ENCODE measurements around the gene ABR. TPM values are rescaled to one million over a fixed set of nuclear protein-coding genes. Genes with fewer than 3 reads are reported as not detected.

The ABR gene
- total and polyA plus RNA-seq, 8 donors: 59.0 to 187 (median 80.5) TPM

DNA sequence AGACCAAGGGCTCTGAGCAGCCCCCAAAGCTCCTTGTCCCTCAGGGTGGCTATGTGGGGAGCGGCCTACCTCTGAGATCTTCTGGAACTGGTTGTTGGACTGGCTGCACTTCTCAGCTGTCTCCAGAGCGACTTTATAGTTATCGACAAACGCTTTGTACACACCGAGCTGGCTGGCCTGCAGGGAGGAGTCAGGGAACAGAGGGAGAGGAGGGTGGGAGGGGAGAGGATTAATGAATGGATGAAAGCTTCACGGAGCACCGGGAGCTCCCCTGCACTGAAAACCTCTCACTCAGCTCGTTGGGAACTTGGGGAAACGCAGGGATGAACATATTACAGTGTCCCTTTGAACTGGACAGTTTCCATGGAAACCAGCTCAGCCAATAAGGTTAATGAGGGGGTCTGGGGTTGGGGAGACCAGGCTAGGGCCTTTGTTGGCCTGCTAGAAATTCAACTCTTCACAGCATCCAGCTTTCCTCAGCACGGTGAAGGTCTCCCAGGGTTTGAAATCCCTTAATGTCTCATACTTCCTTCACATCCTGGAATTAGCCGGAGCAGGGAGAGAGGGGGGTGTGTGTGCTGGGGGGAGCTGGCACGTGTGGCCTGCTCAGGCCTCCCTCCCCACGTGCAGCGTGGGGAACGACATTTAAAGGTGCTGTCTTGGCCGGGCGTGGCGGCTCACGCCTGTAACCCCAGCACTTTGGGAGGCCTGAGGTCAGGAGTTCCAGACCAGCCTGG, 96.2 kb downstream of the ABR start:
- intact Hi-C loops (cut with DNase I): no loop called here
- H3K36me3 ChIP-seq: peaks cover 0 to 85% of the 10 kb centered on the region in 2 donors
- no peaks in the 10 kb centered on the region for H3K9me3 ChIP-seq
- TF ChIP-seq, protein P1, sequence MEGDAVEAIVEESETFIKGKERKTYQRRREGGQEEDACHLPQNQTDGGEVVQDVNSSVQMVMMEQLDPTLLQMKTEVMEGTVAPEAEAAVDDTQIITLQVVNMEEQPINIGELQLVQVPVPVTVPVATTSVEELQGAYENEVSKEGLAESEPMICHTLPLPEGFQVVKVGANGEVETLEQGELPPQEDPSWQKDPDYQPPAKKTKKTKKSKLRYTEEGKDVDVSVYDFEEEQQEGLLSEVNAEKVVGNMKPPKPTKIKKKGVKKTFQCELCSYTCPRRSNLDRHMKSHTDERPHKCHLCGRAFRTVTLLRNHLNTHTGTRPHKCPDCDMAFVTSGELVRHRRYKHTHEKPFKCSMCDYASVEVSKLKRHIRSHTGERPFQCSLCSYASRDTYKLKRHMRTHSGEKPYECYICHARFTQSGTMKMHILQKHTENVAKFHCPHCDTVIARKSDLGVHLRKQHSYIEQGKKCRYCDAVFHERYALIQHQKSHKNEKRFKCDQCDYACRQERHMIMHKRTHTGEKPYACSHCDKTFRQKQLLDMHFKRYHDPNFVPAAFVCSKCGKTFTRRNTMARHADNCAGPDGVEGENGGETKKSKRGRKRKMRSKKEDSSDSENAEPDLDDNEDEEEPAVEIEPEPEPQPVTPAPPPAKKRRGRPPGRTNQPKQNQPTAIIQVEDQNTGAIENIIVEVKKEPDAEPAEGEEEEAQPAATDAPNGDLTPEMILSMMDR (IDR thresholded peaks at IDR 0.05): no peak
- H3K27me3 ChIP-seq: no peaks in the 10 kb centered on the region
- no peak overlapping the region for H3K27ac ChIP-seq
- H3K4me1 ChIP-seq: peaks cover 15 to 60% of the 10 kb centered on the region in 2 donors
- no peak overlapping the region for H3K4me3 ChIP-seq
- peak in 2 of 4 donors; percentile 34 to 59 for DNase-seq
- peak; percentile 4 for ATAC-seq

DNA sequence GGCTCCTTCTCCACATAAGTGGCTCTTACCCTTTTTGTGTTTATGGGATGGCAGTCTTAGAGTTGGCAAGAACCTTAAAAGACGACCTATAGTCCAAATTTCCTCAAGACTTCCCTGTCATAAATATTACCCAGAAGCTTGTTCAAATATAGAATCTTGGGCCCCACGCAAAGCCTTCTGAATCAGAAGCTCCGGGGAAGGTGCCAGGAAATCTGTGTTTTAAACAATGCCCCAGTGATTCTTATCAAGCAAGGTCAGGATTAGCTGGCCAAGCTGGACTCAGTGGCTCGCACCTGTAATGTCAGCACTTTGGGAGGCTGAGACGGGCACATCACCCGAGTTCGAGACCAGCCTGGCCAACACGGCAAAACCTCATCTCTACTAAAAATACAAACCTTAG, 97.2 kb downstream of the ABR start:
- Histone ChIP-seq H3K9me3 (no peaks in the 10 kb centered on the region), H3K27me3 (no peaks in the 10 kb centered on the region), H3K4me1 (peaks cover 15 to 51% of the 10 kb centered on the region in 2 donors), H3K27ac (peak overlapping the region; percentile 19 to 50), H3K36me3 (peaks cover 0 to 89% of the 10 kb centered on the region in 2 donors), H3K4me3 (no peak overlapping the region)
- ATAC-seq (no peak), DNase-seq (peak in 1 of 4 donors; percentile 51)
- TF ChIP-seq, protein P1 (IDR thresholded peaks at IDR 0.05): no peak
- intact Hi-C loops (cut with DNase I): no loop called here

DNA sequence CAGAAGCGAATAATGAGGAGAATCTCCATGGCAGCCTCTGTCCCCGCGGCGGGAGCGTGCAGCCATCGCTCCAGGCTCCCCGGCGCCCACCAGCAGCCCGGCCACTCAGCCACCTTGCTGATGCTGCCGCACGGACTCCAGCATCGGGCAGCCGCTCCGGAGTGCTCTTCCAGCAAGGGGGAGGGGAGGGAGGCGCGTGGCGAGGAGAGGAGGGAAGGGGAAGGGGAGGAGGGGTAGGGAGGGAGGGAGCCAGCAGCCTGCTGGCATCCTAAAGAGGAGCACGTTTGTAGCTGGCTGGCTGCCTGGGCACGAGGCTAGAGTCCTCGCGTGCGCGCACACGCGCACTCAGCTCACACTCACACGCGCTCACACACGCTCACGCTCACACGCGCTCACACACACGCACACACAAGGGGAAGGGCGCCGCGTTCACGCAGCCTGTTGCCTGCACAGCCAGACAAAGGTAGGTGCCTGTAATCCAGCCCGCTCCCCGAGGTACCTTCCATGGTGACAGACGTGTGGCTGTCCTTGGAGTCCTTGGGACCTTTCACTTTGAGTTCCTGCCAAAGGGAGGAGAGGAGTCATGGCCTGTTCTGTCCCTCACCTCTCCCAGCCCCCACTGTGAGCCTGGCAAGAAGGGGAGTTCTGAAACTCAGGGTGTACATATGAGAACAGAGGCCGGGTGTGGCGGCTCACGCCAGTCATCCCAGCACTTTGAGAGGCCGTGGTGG, 100.8 kb downstream of the ABR start:
- TF ChIP-seq, protein P1 (IDR thresholded peaks at IDR 0.05): no peak
- Histone ChIP-seq H3K4me1 (peaks cover 15 to 39% of the 10 kb centered on the region in 2 donors), H3K4me3 (no peak overlapping the region), H3K27ac (no peak overlapping the region), H3K36me3 (peaks cover 0 to 91% of the 10 kb centered on the region in 2 donors), H3K9me3 (no peaks in the 10 kb centered on the region), H3K27me3 (no peaks in the 10 kb centered on the region)
- intact Hi-C loops (cut with DNase I): no loop called here
- ATAC-seq (no peak), DNase-seq (peak in 1 of 4 donors; percentile 78)

DNA sequence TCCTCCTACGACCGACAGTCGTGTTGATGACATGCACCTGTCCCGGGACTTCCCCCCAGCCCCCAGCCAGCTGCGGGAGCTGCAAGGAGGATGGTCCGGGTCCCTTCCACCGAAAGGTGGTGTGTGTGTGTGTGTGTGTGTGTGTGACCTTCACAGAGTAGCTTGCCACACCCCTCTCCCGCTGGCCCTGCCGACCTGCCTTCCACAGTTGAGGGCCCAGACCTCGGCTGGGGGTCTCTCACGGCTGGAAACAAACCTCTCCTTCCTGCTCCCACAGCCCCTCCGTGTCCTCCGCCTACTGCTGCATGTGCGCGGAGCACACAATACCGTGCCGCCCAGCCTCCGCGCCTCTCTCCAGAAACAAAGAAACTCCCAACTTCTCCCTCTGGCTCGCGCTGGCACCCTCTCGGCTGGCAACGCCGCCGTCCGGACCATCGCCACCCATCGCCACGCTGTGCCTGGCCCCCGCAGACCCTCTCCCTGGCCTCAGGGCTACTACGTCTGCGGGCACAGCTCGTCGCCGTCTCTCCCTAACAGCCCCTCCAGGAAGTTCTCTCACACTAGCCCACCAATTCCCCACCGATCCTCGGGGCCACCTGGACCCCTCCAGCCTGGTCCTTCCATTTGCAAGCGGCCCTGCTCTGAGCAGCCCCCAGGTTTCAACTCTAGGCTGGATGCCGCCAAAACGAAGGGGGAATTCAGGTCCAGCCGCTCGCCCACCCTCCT, 101.6 kb downstream of the ABR start:
- DNase-seq (peak in 1 of 4 donors; percentile 70), ATAC-seq (no peak)
- H3K36me3 ChIP-seq: peaks cover 0 to 89% of the 10 kb centered on the region in 2 donors
- TF ChIP-seq, protein P1 (IDR thresholded peaks at IDR 0.05): no peak
- H3K27ac ChIP-seq: no peak overlapping the region
- no peaks in the 10 kb centered on the region for H3K9me3 ChIP-seq
- peaks cover 15 to 33% of the 10 kb centered on the region in 2 donors for H3K4me1 ChIP-seq
- intact Hi-C loops (cut with DNase I): no loop called here
- H3K4me3 ChIP-seq: no peak overlapping the region
- no peaks in the 10 kb centered on the region for H3K27me3 ChIP-seq
